GM19468 (cell line): Measurements from ENCODE around the gene ATF7IP2.
A peak's percentile ranks its signal among the peaks of the same experiment; 100 is the strongest.
"Not testable (repeated sequence)": the region's sequence is repeated elsewhere in the genome, so short reads cannot be mapped to it uniquely, and the experiment has no call there.

ENCODE experiments used
- ATAC-seq: cut with Tn5 transposase; IDR thresholded peaks from one replicate; pipeline ENCODE4 v1.9.1; 2021; ENCODE audit warnings: mild to moderate bottlenecking, moderate library complexity, moderate number of reproducible peaks; ENCODE audit not compliant: unreplicated experiment; ENCODE audit errors: extremely low read depth

ATF7IP2 gene

GRCh38 chr16:10370096-10370726 lies 15.7 kb upstream of the ATF7IP2 start:
- ATAC-seq = peak; percentile 26

GRCh38 chr16:10371592-10371991 lies 14.3 kb upstream of the ATF7IP2 start:
- ATAC-seq = no peak

- no peak for ATAC-seq
These were observed 12.3 kb upstream of the ATF7IP2 start for GRCh38 chr16:10373556-10373955.

DNA sequence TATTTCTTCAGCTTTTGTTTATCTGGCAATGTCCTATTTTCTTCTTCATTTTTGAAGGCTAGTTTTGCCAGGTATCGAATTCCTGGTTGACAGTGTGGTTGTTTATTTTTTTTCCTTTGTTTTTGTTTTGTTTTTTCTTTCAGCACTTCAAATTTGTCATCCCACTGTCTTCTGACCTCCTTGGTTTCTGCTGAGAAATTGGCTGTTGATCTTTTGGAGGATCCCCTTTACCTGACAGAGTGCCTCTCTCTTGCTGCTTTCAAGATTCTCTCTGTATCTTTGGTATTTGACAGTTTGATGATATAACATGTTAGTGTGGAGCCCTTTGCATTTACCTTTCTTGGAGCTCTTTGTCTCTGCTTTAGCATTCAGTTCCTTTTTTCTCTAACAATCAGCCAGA lies 9.6 kb upstream of the ATF7IP2 start:
- ATAC-seq = no peak

- no peak for ATAC-seq
These were observed 2.2 kb upstream of the ATF7IP2 start for GRCh38 chr16:10383626-10384025.

- no peak for ATAC-seq
These were observed 748 bp downstream of the ATF7IP2 start for GRCh38 chr16:10386517-10387100.

DNA sequence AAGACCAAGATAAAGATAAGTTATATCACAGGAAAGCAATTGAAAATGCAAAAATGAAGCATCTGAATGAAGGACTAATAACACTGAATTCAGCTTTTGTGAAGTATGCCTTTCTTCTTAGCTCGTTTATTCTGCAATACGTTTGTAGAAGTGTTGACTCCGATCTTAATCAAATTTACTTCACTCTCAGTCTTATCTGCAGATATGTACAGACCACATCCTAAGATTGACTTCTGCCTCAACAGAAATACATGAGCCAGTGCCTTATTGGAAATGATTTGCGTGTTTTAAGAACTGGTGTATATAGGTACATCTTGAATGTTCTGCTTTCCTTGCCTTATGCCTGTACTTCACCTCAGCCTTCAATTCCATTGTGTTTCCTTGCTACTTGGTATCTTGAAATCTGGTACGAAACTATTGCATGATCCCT lies 1.3 kb downstream of the ATF7IP2 start:
- ATAC-seq = no peak

- ATAC-seq = no peak
These were observed 3.1 kb downstream of the ATF7IP2 start for GRCh38 chr16:10388988-10389387.

- ATAC-seq = no peak
These were observed 4.5 kb downstream of the ATF7IP2 start for GRCh38 chr16:10390330-10390729.

GRCh38 chr16:10390867-10391266 lies 5.0 kb downstream of the ATF7IP2 start:
- ATAC-seq = no peak

- no peak for ATAC-seq
These were observed 5.5 kb downstream of the ATF7IP2 start for GRCh38 chr16:10391339-10391738.

DNA sequence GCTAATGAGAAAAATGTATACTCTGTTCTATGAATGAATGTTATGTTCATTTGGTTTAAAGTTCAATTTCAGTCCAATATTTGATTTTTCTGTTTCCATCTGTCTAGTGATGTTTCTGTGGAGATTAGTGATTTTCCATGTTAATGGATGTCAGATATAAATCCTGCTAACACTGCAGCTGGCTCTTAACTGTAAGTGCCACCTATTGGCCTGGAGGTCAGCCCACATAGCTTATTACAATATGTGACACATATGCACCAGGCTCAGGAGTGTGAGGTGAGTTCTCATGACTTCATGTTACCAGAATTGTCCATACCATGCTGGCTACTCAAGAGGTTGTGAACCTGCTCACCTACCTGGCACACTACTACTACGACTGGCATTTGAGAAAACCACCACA lies 17.1 kb downstream of the ATF7IP2 start:
- no peak for ATAC-seq

GRCh38 chr16:10405386-10405939 lies 19.6 kb downstream of the ATF7IP2 start:
- ATAC-seq = no peak

- no peak for ATAC-seq
These were observed 23.0 kb downstream of the ATF7IP2 start for GRCh38 chr16:10408824-10409381.

DNA sequence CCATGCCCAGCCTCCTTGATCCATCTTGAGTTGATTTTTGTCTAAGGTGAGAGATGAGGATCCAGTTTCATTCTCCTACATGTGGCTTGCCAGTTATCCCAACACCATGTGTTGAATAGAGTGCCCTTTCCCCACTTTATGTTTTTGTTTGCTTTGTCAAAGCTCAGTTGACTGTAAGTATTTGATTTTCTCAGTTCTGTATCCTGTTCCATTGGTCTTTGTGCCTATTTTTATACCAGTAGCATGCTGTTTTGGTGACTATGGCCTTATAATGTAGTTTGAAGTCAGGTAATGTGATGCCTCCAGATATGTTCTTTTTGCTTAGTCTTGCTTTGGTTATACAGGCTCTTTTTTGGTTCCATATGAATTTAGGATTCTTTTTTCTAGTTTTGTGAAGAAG lies 23.9 kb downstream of the ATF7IP2 start:
- not testable (repeated sequence) for ATAC-seq

DNA sequence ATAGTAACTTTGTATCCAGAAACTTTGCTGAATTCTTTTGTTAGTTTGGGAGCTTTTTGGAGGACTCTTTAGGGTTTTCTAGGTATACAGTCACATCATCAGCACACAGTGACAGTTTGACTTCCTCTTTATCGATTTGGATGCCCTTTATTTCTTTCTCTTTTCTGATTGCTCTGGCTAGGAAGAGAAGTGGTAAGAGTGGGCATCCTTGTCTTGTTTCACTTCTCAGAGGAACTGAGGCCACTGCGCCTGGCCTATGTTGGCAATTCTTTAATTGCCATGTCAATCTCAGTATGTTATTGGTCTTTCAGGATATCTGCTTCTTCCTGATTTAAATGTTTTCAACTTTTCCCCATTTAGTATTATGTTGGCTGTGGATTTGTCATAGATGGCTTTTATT lies 24.6 kb downstream of the ATF7IP2 start:
- ATAC-seq = no peak

DNA sequence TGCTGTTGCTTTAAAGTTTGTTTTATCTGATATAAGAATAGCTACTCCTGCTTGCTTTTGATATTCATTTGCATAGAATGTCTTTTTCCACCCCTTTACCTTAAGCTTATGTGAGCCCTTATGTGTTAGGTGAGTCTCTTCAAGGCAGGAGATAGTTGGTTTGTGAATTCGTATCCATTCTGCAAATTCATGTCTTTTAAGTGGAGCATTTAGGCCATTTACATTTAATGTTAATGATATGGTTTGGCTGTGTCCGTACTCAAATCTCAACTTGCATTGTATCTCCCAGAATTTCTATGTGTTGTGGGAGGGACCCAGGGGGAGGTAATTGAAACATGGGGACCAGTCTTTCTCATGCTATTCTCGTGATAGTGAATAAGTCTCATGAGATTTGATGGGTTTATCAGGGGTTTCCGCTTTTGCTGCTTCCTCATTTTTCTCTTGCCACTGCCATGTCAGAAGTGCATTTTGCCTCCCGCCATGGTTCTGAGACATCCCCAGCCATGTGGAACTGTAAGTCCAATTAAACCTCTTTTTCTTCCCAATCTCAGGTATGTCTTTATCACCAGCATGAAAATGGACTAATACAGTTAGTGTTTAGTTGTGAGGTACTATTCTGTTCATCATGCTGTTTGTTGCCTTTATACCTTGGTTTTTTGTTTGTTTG lies 27.2 kb downstream of the ATF7IP2 start:
- no peak for ATAC-seq

GRCh38 chr16:10418204-10418603 lies 32.3 kb downstream of the ATF7IP2 start:
- ATAC-seq = not testable (repeated sequence)

DNA sequence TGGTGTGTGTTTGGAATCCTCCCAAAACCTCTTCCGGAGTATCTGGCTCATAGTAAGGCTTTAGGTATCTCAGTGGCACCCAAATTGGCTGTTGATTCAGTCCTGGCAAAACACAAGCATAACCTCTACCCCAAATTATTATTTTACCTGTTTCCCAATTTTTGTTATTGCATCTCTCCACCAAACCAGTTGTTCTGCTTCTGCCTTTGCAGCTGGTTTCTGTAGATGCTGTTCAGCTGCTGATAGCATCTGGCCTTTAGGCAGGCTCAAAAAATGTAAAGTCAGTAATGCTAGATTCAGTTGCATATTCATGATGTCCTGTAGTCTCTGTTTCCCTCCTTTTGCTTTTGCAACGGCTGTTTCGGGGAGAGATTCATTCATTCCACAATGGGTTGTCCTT lies 33.8 kb downstream of the ATF7IP2 start:
- no peak for ATAC-seq

DNA sequence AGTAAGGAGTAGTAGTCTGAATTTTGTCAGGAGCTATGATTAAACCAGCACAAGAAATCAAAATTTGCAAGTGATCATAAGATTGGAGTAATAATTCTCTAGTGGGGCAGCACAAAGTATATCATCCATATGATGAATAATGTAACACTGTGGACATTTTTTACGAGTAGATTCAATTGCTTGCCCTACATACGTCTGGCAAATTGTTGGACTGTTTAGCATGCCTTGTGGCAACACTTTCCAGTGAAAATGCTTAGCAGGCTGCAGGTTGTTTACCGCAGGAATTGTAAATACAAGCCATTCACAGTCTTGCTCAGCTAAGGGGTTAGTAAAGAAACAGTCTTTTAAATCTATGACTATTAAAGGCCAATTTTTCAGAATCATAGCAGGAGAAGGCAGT lies 35.7 kb downstream of the ATF7IP2 start:
- no peak for ATAC-seq
